Measurements from ENCODE around the gene FAM219A.
A peak's percentile ranks its signal among the peaks of the same experiment; 100 is the strongest.

FAM219A gene

DNA sequence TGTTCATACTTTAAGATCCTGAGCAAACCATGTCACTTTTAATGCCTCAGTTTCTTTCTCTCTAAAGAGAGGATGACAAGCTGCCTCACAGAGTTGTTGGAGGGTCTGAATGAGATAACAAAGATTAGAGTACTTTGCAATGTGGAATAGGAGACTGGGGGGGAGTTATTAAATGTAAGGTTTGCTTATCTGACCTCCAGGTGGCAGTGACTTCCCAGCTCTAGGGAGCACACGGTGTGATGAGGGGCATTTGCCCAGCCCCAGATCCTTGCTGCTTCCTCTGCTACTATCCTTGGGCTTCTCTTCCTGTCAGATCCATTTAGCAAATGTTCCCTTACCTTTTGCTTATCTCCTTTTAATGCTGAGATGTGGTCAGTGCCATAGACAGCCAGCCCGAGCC is 33.7 kb upstream of the FAM219A start:
- Histone ChIP-seq H4K20me1 (ENCODE audit: insufficient read depth, low read length) (no peaks in the 10 kb centered on the region), H3K4me2 (ENCODE audit: low read length) (no peak overlapping the region)
- no peak for TF ChIP-seq EZH2 (IDR thresholded peaks at IDR 0.05; ENCODE audit: borderline replicate concordance, low read length)
- TF ChIP-seq, protein P1, sequence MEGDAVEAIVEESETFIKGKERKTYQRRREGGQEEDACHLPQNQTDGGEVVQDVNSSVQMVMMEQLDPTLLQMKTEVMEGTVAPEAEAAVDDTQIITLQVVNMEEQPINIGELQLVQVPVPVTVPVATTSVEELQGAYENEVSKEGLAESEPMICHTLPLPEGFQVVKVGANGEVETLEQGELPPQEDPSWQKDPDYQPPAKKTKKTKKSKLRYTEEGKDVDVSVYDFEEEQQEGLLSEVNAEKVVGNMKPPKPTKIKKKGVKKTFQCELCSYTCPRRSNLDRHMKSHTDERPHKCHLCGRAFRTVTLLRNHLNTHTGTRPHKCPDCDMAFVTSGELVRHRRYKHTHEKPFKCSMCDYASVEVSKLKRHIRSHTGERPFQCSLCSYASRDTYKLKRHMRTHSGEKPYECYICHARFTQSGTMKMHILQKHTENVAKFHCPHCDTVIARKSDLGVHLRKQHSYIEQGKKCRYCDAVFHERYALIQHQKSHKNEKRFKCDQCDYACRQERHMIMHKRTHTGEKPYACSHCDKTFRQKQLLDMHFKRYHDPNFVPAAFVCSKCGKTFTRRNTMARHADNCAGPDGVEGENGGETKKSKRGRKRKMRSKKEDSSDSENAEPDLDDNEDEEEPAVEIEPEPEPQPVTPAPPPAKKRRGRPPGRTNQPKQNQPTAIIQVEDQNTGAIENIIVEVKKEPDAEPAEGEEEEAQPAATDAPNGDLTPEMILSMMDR (IDR thresholded peaks at IDR 0.05; ENCODE audit: low read length) = peak; percentile 22; the same call in 1 of the 2 replicates

DNA sequence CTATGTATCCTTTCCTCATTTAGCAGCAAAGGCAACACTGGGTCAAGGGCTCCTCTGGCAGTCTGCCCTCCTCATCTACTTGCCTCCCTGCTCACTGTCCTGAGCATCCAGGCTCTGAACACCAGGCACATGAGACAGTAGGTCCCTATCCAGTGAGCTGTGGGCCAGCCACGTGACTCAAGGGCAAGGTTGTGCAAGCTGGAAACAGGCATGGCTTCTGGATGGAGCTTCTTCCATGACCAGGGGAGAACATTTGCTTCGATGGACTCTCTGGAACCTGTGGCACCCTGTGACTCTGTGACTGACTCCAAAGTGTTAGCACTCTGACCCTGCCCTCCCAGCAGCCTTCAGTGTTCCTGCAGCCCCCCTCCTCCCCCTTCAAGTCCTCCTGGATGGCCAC is 33.2 kb upstream of the FAM219A start:
- no peak overlapping the region for H3K4me3 ChIP-seq (ENCODE audit: low read depth, low read length, poor library complexity, severe bottlenecking)
- no peaks in the 10 kb centered on the region for H4K20me1 ChIP-seq (ENCODE audit: insufficient read depth, low read length)
- TF ChIP-seq, protein P1 (IDR thresholded peaks at IDR 0.05; ENCODE audit: low read length) = no peak
- no peak for TF ChIP-seq EZH2 (IDR thresholded peaks at IDR 0.05; ENCODE audit: borderline replicate concordance, low read length)
- H3K36me3 ChIP-seq (ENCODE audit: insufficient read depth, low read length) = no peaks in the 10 kb centered on the region
- H3K79me2 ChIP-seq (ENCODE audit: insufficient read depth, low read length) = no peaks in the 10 kb centered on the region
- H3K9me2 ChIP-seq (ENCODE audit: low read depth, low read length) = no peaks in the 10 kb centered on the region
- no peaks in the 10 kb centered on the region for H3K9me3 ChIP-seq (ENCODE audit: low read length)
- no peak overlapping the region for H3K27ac ChIP-seq (ENCODE audit: low read depth, low read length, poor library complexity, severe bottlenecking)
- no peak overlapping the region for H3K4me2 ChIP-seq (ENCODE audit: low read length)
- no peak overlapping the region for H2AFZ ChIP-seq (ENCODE audit: low read length)
- H3K27me3 ChIP-seq (ENCODE audit: insufficient read depth, low read length) = no peaks in the 10 kb centered on the region
- H3K4me1 ChIP-seq (ENCODE audit: insufficient read depth, low read length, severe bottlenecking) = no peaks in the 10 kb centered on the region
- no peaks in the 10 kb centered on the region for H3F3A ChIP-seq (ENCODE audit: insufficient read depth, low read length)
- H3K9ac ChIP-seq (ENCODE audit: low read length) = no peak overlapping the region

More for the DNA sequence above, 33.7 kb upstream of the FAM219A start:
- H3K4me1 ChIP-seq (ENCODE audit: insufficient read depth, low read length, severe bottlenecking) = no peaks in the 10 kb centered on the region
- no peaks in the 10 kb centered on the region for H3K36me3 ChIP-seq (ENCODE audit: insufficient read depth, low read length)
- no peaks in the 10 kb centered on the region for H3K9me3 ChIP-seq (ENCODE audit: low read length)
- no peak overlapping the region for H3K27ac ChIP-seq (ENCODE audit: low read depth, low read length, poor library complexity, severe bottlenecking)
- no peak overlapping the region for H3K4me3 ChIP-seq (ENCODE audit: low read depth, low read length, poor library complexity, severe bottlenecking)
- H3F3A ChIP-seq (ENCODE audit: insufficient read depth, low read length) = no peaks in the 10 kb centered on the region
- H3K79me2 ChIP-seq (ENCODE audit: insufficient read depth, low read length) = no peaks in the 10 kb centered on the region
- no peaks in the 10 kb centered on the region for H3K9me2 ChIP-seq (ENCODE audit: low read depth, low read length)
- H3K27me3 ChIP-seq (ENCODE audit: insufficient read depth, low read length) = no peaks in the 10 kb centered on the region
- no peak overlapping the region for H3K9ac ChIP-seq (ENCODE audit: low read length)
- H2AFZ ChIP-seq (ENCODE audit: low read length) = no peak overlapping the region

DNA sequence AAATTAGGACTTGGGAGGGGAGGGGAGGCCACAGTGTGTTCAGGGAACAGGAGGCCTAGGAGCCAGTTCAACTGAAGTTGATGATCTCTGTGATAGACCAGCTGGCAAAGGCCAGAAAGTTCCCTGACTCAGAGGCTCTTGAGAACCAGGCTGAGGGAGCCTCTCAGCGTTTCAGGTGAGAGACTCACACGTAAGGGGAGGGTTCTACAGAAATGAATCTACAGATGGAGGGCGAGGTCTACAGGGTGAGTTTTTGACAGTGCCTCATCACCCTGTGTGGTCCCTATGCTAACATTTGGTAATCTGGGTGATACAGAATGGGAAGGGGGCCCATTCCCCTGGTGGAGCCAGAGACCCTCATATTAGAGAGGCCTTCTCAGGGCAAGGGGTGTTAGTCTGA is 32.4 kb upstream of the FAM219A start:
- Histone ChIP-seq H3K4me2 (ENCODE audit: low read length) (no peak overlapping the region), H3K27me3 (ENCODE audit: insufficient read depth, low read length) (peaks cover 2% of the 10 kb centered on the region; the same call in 1 of the 2 replicates), H4K20me1 (ENCODE audit: insufficient read depth, low read length) (no peaks in the 10 kb centered on the region), H3K9ac (ENCODE audit: low read length) (no peak overlapping the region), H3K36me3 (ENCODE audit: insufficient read depth, low read length) (no peaks in the 10 kb centered on the region), H3F3A (ENCODE audit: insufficient read depth, low read length) (no peaks in the 10 kb centered on the region), H3K27ac (ENCODE audit: low read depth, low read length, poor library complexity, severe bottlenecking) (no peak overlapping the region), H3K4me3 (ENCODE audit: low read depth, low read length, poor library complexity, severe bottlenecking) (no peak overlapping the region), H3K79me2 (ENCODE audit: insufficient read depth, low read length) (no peaks in the 10 kb centered on the region), H3K9me2 (ENCODE audit: low read depth, low read length) (no peaks in the 10 kb centered on the region), H3K4me1 (ENCODE audit: insufficient read depth, low read length, severe bottlenecking) (no peaks in the 10 kb centered on the region), H2AFZ (ENCODE audit: low read length) (no peak overlapping the region), H3K9me3 (ENCODE audit: low read length) (no peaks in the 10 kb centered on the region)
- TF ChIP-seq, protein P1 (IDR thresholded peaks at IDR 0.05; ENCODE audit: low read length) = no peak
- no peak for TF ChIP-seq EZH2 (IDR thresholded peaks at IDR 0.05; ENCODE audit: borderline replicate concordance, low read length)

Measured in OCI-LY1 (cell line).